ENCODE measurements around the gene PPFIBP2.

Gene PPFIBP2

DNA sequence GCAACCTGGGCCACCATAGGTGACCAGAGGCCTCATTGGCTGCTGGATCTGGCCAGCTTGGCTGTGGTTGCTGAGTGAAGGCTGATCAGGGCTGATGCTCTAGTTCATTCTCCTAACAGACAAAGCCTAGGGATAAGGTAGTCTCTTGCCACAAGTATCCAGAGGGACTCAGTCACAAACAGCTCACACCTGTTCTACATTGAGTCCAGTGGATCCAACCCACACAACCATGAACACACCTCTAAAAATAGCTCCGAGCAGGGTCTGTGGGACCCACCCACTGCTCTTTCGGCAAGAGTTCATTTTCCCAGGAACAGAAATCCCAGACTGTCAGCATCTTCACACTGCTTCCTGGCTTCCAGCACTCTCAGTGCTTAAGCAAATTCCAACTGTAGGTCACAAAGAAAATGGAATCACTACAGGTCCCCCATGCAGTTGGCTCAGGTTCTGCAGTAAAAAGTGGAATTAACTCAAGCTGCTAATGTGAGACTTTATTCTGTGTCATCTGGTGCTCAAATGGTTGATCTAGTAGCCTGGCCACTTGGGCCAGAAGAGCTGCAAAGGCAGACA, 67.3 kb downstream of the PPFIBP2 start:
- no peak for FAIRE-seq

GRCh38 chr11:7582338-7582985, 68.7 kb downstream of the PPFIBP2 start:
- FAIRE-seq, result no peak

- no peak for FAIRE-seq
These were observed 69.4 kb downstream of the PPFIBP2 start for GRCh38 chr11:7583248-7583647.

GRCh38 chr11:7584910-7585309, 71.1 kb downstream of the PPFIBP2 start:
- FAIRE-seq, result no peak

DNA sequence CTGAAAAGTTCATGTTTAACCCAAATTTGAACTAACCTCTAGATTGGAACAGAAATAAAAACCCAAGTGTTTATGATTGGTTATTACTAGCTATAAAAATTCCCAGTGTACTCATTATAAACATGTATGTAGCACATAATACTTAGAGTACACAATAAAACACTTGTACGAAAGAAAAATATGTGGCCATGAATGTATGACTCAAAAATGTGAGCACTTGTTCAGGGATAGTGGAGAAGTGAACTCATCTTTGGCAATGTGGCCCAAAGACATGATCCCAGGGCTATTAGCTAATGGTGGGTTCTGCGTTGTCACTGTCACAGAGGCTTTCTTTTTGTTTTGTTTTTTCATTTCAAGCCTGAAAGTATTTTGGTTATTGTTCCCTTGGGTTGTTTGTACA, 72.0 kb downstream of the PPFIBP2 start:
- FAIRE-seq, result no peak

- no peak for FAIRE-seq
These were observed 72.6 kb downstream of the PPFIBP2 start for GRCh38 chr11:7586376-7586775.

GRCh38 chr11:7587712-7588111, 73.9 kb downstream of the PPFIBP2 start:
- FAIRE-seq, result no peak

- no peak for FAIRE-seq
These were observed 76.1 kb downstream of the PPFIBP2 start for GRCh38 chr11:7589861-7590260.

- FAIRE-seq, result no peak
These were observed 76.7 kb downstream of the PPFIBP2 start for GRCh38 chr11:7590529-7590928.

DNA sequence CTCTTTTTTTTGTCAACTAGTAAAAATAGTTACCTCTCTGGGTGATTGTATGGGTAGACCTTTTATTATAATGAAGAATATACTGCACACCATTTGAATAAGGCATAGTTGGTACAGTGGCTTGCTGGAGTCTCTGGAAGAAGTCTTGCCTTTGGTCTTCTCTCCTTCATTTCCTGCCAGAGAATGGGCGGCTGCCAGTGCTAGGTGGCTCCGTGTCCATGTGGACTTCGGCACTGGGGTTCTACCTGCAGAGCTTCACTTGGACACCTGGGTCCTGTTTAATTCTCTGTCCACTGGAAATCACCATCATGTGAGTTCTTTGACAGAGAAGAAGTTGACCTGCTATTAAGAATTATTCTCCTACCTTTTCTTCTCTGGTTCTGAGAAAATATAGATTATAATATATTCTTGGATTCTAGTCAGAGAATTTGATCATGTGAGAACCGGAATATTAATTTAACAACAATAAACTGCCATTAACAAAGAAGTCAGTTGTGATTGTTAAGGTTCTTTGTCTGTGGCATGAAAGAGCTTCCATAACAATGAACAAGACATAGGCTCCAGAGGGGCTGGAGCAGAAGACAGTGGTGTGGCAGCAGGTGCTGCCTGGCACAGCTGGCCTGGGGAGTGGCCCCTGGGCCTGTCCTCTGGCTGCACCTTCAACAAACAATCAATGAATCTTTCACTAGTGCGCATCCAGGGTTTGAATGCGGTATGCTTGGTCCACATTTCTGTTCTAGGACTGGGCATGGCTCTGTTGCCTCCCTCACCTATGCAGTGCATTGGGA, 77.5 kb downstream of the PPFIBP2 start:
- no peak for FAIRE-seq

- no peak for FAIRE-seq
These were observed 78.2 kb downstream of the PPFIBP2 start for GRCh38 chr11:7591987-7592386.

DNA sequence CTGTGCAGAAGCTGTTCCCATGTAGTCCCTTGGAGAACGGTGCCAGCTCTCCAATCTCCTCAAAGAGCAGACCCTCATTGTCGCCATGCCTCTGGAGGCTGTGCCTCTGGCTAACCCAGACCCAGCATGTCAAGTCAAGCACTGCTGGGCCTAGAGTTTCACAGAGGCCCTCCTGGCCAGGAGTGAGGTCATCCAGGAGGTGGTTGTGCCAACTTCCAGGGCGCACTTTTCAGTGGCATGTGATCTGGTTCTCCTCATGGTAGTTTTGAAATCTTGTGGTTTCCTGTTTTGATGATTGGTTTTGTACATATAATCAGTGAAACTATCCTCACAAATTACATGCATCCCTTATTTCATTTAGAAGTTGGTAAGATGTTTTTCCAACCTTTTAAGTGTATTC, 78.9 kb downstream of the PPFIBP2 start:
- FAIRE-seq, result no peak

GRCh38 chr11:7593481-7593880, 79.7 kb downstream of the PPFIBP2 start:
- FAIRE-seq, result no peak

- FAIRE-seq, result no peak
These were observed 81.4 kb downstream of the PPFIBP2 start for GRCh38 chr11:7595016-7595866.

- FAIRE-seq, result no peak
These were observed 82.2 kb downstream of the PPFIBP2 start for GRCh38 chr11:7595951-7596350.

DNA sequence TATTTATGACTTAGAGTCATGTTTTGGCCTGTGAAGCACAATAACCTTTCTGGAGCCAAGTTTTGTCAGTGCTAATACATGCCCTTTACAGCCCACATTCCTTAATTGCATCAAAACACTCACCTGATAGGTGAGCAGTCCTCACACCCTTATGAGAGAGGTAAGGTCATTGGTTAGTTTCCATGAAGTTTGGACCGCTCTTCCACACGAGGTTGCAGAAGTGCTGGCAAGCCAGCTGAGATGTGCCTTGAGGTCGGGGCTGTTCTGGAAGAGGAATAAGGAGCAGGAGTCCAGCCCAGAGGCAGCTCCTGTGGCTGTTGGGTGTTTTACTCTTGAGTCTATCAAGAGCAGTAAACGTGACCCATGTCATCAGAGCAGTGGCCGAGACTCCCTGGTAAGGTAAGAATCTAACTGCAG, 83.2 kb downstream of the PPFIBP2 start:
- no peak for FAIRE-seq

GRCh38 chr11:7597620-7598019, 83.8 kb downstream of the PPFIBP2 start:
- no peak for FAIRE-seq

- no peak for FAIRE-seq
These were observed 85.4 kb downstream of the PPFIBP2 start for GRCh38 chr11:7599209-7599608.

DNA sequence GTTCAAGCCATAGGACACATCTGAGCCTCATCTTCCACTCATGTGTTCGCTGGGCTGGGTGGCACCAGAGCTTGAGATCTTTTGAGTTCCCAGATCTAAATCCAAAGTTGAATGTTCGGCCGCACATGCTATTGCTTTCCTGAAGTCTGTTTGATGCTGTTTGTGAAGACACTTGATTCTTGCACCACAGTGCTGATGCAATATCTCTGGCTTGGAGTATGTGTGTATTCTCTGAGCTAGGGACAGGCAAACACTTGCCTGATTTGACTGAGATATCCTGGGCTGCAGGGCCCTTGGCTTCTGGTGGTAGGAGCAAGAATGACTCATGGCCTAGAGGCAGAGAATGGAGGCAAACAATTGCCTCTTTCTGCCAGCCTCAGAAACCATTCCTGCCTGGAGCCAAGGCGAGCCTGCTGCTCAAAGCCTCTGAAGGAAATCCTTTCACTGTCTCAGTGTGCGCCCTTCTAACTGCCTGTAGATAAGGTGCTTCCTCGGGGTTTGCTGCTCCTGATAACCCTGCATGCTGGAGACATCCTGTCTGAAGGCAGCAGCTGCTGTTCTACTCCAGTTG, 86.5 kb downstream of the PPFIBP2 start:
- FAIRE-seq, result no peak

GRCh38 chr11:7603031-7603781, 89.4 kb downstream of the PPFIBP2 start:
- no peak for FAIRE-seq

- no peak for FAIRE-seq
These were observed 90.6 kb downstream of the PPFIBP2 start for GRCh38 chr11:7604331-7604955.
